ENCODE results near the gene SPG11.

SPG11 gene

GRCh38 chr15:44673639-44674038, 10.2 kb upstream of the SPG11 start:
- no peaks in the 10 kb centered on the region for H3K36me3 ChIP-seq (ENCODE audit: insufficient read depth, low read length)
- H3K4me1 ChIP-seq (ENCODE audit: insufficient read depth, low read length): no peaks in the 10 kb centered on the region
- H3K9me3 ChIP-seq (ENCODE audit: insufficient read depth, low read depth, low read length): no peaks in the 10 kb centered on the region
- H3K9ac ChIP-seq (ENCODE audit: low read depth, low read length): no peak overlapping the region
- H3K27me3 ChIP-seq (ENCODE audit: insufficient read depth, low read length): no peaks in the 10 kb centered on the region
- H3K4me3 ChIP-seq (ENCODE audit: low read length): no peak overlapping the region
- no peak overlapping the region for H3K27ac ChIP-seq (ENCODE audit: low read depth, low read length)
- 88% methylated on average over 2 of the region's 2 CpGs for WGBS

- H3K4me1 ChIP-seq (ENCODE audit: insufficient read depth, low read length): no peaks in the 10 kb centered on the region
- H3K27ac ChIP-seq (ENCODE audit: low read depth, low read length): no peak overlapping the region
- no peaks in the 10 kb centered on the region for H3K27me3 ChIP-seq (ENCODE audit: insufficient read depth, low read length)
- no peak overlapping the region for H3K9ac ChIP-seq (ENCODE audit: low read depth, low read length)
- no peak overlapping the region for H3K4me3 ChIP-seq (ENCODE audit: low read length)
- H3K36me3 ChIP-seq (ENCODE audit: insufficient read depth, low read length): no peaks in the 10 kb centered on the region
- H3K9me3 ChIP-seq (ENCODE audit: insufficient read depth, low read depth, low read length): no peaks in the 10 kb centered on the region
- 84% methylated on average over 6 of the region's 6 CpGs for WGBS
These were observed 6.9 kb upstream of the SPG11 start for GRCh38 chr15:44670087-44670950.

DNA sequence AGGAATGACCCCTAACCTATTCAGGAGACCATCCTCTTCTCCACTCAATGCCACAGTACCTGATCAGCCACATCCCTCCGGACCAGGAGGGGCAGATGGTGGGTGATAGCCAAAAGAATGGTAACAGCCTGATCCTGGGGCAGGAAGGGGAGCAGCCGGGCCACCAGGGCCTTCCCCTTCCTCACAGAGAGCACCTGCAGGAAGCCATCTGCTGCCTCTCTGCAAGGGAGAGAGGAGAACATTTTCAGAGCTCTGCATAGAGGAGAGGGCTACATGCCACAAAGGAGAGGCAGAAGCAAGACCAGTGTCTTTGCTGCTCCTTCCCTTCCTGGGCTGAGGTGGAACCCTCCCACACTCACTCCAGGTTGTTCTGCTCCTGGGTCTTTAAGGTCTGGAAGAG, 5.5 kb upstream of the SPG11 start:
- peaks cover 2% of the 10 kb centered on the region; the same call in 1 of the 2 replicates for H3K4me1 ChIP-seq (ENCODE audit: insufficient read depth, low read length)
- no peaks in the 10 kb centered on the region for H3K36me3 ChIP-seq (ENCODE audit: insufficient read depth, low read length)
- no peak overlapping the region for H3K4me3 ChIP-seq (ENCODE audit: low read length)
- H3K27me3 ChIP-seq (ENCODE audit: insufficient read depth, low read length): no peaks in the 10 kb centered on the region
- H3K9me3 ChIP-seq (ENCODE audit: insufficient read depth, low read depth, low read length): no peaks in the 10 kb centered on the region
- 87% methylated on average over 2 of the region's 2 CpGs for WGBS
- no peak overlapping the region for H3K9ac ChIP-seq (ENCODE audit: low read depth, low read length)
- no peak overlapping the region for H3K27ac ChIP-seq (ENCODE audit: low read depth, low read length)

GRCh38 chr15:44667039-44667360, 3.5 kb upstream of the SPG11 start:
- H3K36me3 ChIP-seq (ENCODE audit: insufficient read depth, low read length): no peaks in the 10 kb centered on the region
- 91% methylated on average over 3 of the region's 3 CpGs for WGBS
- peaks cover 4% of the 10 kb centered on the region for H3K4me1 ChIP-seq (ENCODE audit: insufficient read depth, low read length)
- H3K27ac ChIP-seq (ENCODE audit: low read depth, low read length): no peak overlapping the region
- no peaks in the 10 kb centered on the region for H3K27me3 ChIP-seq (ENCODE audit: insufficient read depth, low read length)
- H3K4me3 ChIP-seq (ENCODE audit: low read length): no peak overlapping the region
- no peaks in the 10 kb centered on the region for H3K9me3 ChIP-seq (ENCODE audit: insufficient read depth, low read depth, low read length)
- no peak overlapping the region for H3K9ac ChIP-seq (ENCODE audit: low read depth, low read length)

- Histone ChIP-seq H3K4me1 (ENCODE audit: insufficient read depth, low read length) (peaks cover 7% of the 10 kb centered on the region), H3K4me3 (ENCODE audit: low read length) (no peak overlapping the region), H3K27ac (ENCODE audit: low read depth, low read length) (no peak overlapping the region), H3K9me3 (ENCODE audit: insufficient read depth, low read depth, low read length) (no peaks in the 10 kb centered on the region), H3K36me3 (ENCODE audit: insufficient read depth, low read length) (no peaks in the 10 kb centered on the region), H3K9ac (ENCODE audit: low read depth, low read length) (no peak overlapping the region), H3K27me3 (ENCODE audit: insufficient read depth, low read length) (no peaks in the 10 kb centered on the region)
- 75% methylated on average over 5 of the region's 5 CpGs for WGBS
These were observed 3.0 kb upstream of the SPG11 start for GRCh38 chr15:44666210-44667038.

- WGBS: 28% methylated on average over 34 of the region's 34 CpGs
- Histone ChIP-seq H3K9ac (ENCODE audit: low read depth, low read length) (peak overlapping the region; percentile 86), H3K27ac (ENCODE audit: low read depth, low read length) (peak overlapping the region; percentile 83), H3K36me3 (ENCODE audit: insufficient read depth, low read length) (peaks cover 23% of the 10 kb centered on the region), H3K4me3 (ENCODE audit: low read length) (peak overlapping the region; percentile 86), H3K9me3 (ENCODE audit: insufficient read depth, low read depth, low read length) (no peaks in the 10 kb centered on the region), H3K27me3 (ENCODE audit: insufficient read depth, low read length) (no peaks in the 10 kb centered on the region), H3K4me1 (ENCODE audit: insufficient read depth, low read length) (peaks cover 7% of the 10 kb centered on the region)
These were observed 718 bp downstream of the SPG11 start for GRCh38 chr15:44662478-44663409.

GRCh38 chr15:44661576-44661975, 1.9 kb downstream of the SPG11 start:
- no peak overlapping the region for H3K9ac ChIP-seq (ENCODE audit: low read depth, low read length)
- H3K27ac ChIP-seq (ENCODE audit: low read depth, low read length): no peak overlapping the region
- peaks cover 34% of the 10 kb centered on the region for H3K36me3 ChIP-seq (ENCODE audit: insufficient read depth, low read length)
- no peaks in the 10 kb centered on the region for H3K27me3 ChIP-seq (ENCODE audit: insufficient read depth, low read length)
- no peaks in the 10 kb centered on the region for H3K9me3 ChIP-seq (ENCODE audit: insufficient read depth, low read depth, low read length)
- peak overlapping the region; percentile 86; the same call in 1 of the 2 replicates for H3K4me3 ChIP-seq (ENCODE audit: low read length)
- H3K4me1 ChIP-seq (ENCODE audit: insufficient read depth, low read length): peaks cover 7% of the 10 kb centered on the region

- Histone ChIP-seq H3K9me3 (ENCODE audit: insufficient read depth, low read depth, low read length) (no peaks in the 10 kb centered on the region), H3K4me1 (ENCODE audit: insufficient read depth, low read length) (peaks cover 6% of the 10 kb centered on the region), H3K36me3 (ENCODE audit: insufficient read depth, low read length) (peaks cover 54% of the 10 kb centered on the region), H3K27ac (ENCODE audit: low read depth, low read length) (no peak overlapping the region), H3K9ac (ENCODE audit: low read depth, low read length) (no peak overlapping the region), H3K27me3 (ENCODE audit: insufficient read depth, low read length) (no peaks in the 10 kb centered on the region), H3K4me3 (ENCODE audit: low read length) (no peak overlapping the region)
- WGBS: 86% methylated on average over 1 of the region's 3 CpGs
These were observed 4.4 kb downstream of the SPG11 start for GRCh38 chr15:44659056-44659455.

DNA sequence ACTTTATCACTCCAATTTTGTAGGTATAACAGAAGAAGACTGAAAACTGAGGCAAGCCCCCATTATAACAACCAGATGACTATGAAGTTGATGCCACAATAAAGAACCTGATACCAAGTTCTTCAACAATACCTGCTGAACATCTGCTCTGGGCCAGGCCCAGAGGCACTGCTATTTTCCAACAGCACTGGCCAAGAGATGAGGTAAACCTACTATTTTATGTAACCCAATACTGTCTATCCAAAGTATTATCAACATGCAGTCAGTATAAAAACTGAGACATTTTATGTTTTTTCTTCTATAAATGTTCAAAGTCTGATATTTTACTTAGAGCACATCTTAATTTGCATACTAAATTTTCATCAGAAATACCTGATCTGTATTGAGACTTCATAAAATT, 6.1 kb downstream of the SPG11 start:
- Histone ChIP-seq H3K36me3 (ENCODE audit: insufficient read depth, low read length) (peaks cover 64% of the 10 kb centered on the region), H3K4me1 (ENCODE audit: insufficient read depth, low read length) (peaks cover 3% of the 10 kb centered on the region; the same call in 1 of the 2 replicates), H3K9me3 (ENCODE audit: insufficient read depth, low read depth, low read length) (no peaks in the 10 kb centered on the region), H3K27me3 (ENCODE audit: insufficient read depth, low read length) (no peaks in the 10 kb centered on the region), H3K4me3 (ENCODE audit: low read length) (no peak overlapping the region), H3K27ac (ENCODE audit: low read depth, low read length) (no peak overlapping the region), H3K9ac (ENCODE audit: low read depth, low read length) (no peak overlapping the region)

GRCh38 chr15:44656913-44657312, 6.5 kb downstream of the SPG11 start:
- Histone ChIP-seq H3K4me3 (ENCODE audit: low read length) (no peak overlapping the region), H3K27me3 (ENCODE audit: insufficient read depth, low read length) (no peaks in the 10 kb centered on the region), H3K4me1 (ENCODE audit: insufficient read depth, low read length) (peaks cover 2% of the 10 kb centered on the region; the same call in 1 of the 2 replicates), H3K36me3 (ENCODE audit: insufficient read depth, low read length) (peaks cover 69% of the 10 kb centered on the region), H3K9me3 (ENCODE audit: insufficient read depth, low read depth, low read length) (no peaks in the 10 kb centered on the region), H3K9ac (ENCODE audit: low read depth, low read length) (no peak overlapping the region), H3K27ac (ENCODE audit: low read depth, low read length) (no peak overlapping the region)
- WGBS: 97% methylated on average over 3 of the region's 3 CpGs
